GM12878 (cell line): ENCODE results near the gene PMEL. TPM values are rescaled to one million over a fixed set of nuclear protein-coding genes. Genes with fewer than 3 reads are reported as not detected.

Experiments
- ATAC-seq: fragments of 200-7000 bp; cut with Tn5 transposase; 3 replicates; pipeline ENCODE4 v1.9.1; 2020; ENCODE audit warnings: mild to moderate bottlenecking, moderate library complexity
- BruUV-seq: library from RNA; stranded (reverse); fragments of 400-500 nt; replicated peaks from 2 replicates; lab custom pipeline; 2021; lab: Mats Ljungman, UMichigan
- CTCF ChIA-PET: fragments of 300-600 bp; sonication (Branson Sonifier 250); formaldehyde crosslinking; extraction: SDS; loops from one replicate; lab custom pipeline; 2021; ENCODE audit warnings: inconsistent platforms; lab: Yijun Ruan, JAX
- POLR2A ChIA-PET: fragments of 350-600 bp; formaldehyde crosslinking; extraction: SDS; loops from one replicate; lab custom pipeline; 2021; ENCODE audit warnings: inconsistent platforms; lab: Charles Lee
- RAD21 ChIA-PET: fragments of 300-600 bp; sonication (Branson Sonifier 250); formaldehyde crosslinking; loops from one replicate; lab custom pipeline; 2023; ENCODE audit warnings: antibody characterized with exemption; ENCODE audit not compliant: unreplicated experiment; lab: Charles Lee
- SMC1A ChIA-PET: fragments of 300-600 bp; sonication (Branson Sonifier 250); formaldehyde crosslinking; loops from one replicate; lab custom pipeline; 2023; ENCODE audit not compliant: unreplicated experiment, uncharacterized antibody; lab: Charles Lee
- DNase-seq: peaks from one replicate; pipeline ENCODE4 v3.0.0-alpha.2; 2011; ENCODE audit warnings: low read depth, low spot score
- FAIRE-seq: peaks from 3 replicates; lab custom pipeline; 2011; peaks lifted over from hg19 to GRCh38; lab: Jason Lieb, UNC
- H2AFZ ChIP-seq: 2 replicates; pipeline ENCODE4 v1.6.0; 2011; ENCODE audit warnings: low read depth, low read length, control low read depth; ENCODE audit not compliant: control insufficient read depth
- H3K27ac ChIP-seq: 2 replicates; pipeline ENCODE4 v1.5.1; 2011; ENCODE audit warnings: control low read depth; ENCODE audit not compliant: control insufficient read depth, insufficient read depth
- H3K27me3 ChIP-seq, 2 experiments: replicated peaks in 1 of 2; 2 replicates each; pipeline versions ENCODE4 v1.6.0 to v1.6.1; 2011; ENCODE audit warnings: low read length in 1 of 2; ENCODE audit not compliant: control insufficient read depth in 2 of 2, insufficient read depth in 2 of 2
- H3K36me3 ChIP-seq, 2 experiments: 2 replicates each; pipeline ENCODE4 v1.5.1; 2011; ENCODE audit warnings: low read length in 1 of 2; ENCODE audit not compliant: control insufficient read depth in 2 of 2, insufficient read depth in 2 of 2
- H3K4me1 ChIP-seq: 2 replicates; pipeline ENCODE4 v1.6.1; 2011; ENCODE audit warnings: mild to moderate bottlenecking, low read length, moderate library complexity, mixed read lengths; ENCODE audit not compliant: control insufficient read depth, insufficient read depth
- H3K4me2 ChIP-seq: 2 replicates; pipeline ENCODE4 v1.6.0; 2011; ENCODE audit warnings: control low read depth; ENCODE audit not compliant: control insufficient read depth, insufficient read depth
- H3K4me3 ChIP-seq: fragments of 200-600 bp; sonication (generic); 2 replicates; pipeline ENCODE4 v1.5.1; 2016
- H3K79me2 ChIP-seq: 2 replicates; pipeline ENCODE4 v1.6.0; 2011; ENCODE audit warnings: low read length; ENCODE audit not compliant: control insufficient read depth, insufficient read depth
- H3K9ac ChIP-seq: 2 replicates; pipeline ENCODE4 v1.8.0; 2011; ENCODE audit warnings: low read length, control low read depth, mixed read lengths; ENCODE audit not compliant: control insufficient read depth, insufficient read depth
- H3K9me3 ChIP-seq: replicated peaks from 3 replicates; pipeline ENCODE4 v1.5.1; 2011; ENCODE audit warnings: mild to moderate bottlenecking, low read length; ENCODE audit not compliant: control insufficient read depth, insufficient read depth
- H4K20me1 ChIP-seq: 2 replicates; pipeline ENCODE4 v1.6.0; 2011; ENCODE audit not compliant: control insufficient read depth, insufficient read depth
- CBX3 ChIP-seq: fragments of 200-600 bp; sonication (generic); IDR thresholded peaks from 2 replicates; pipeline ENCODE4 v1.6.1; 2016; ENCODE audit warnings: low read depth, borderline replicate concordance
- CREM ChIP-seq: IDR thresholded peaks from 2 replicates; pipeline ENCODE4 v1.6.1; 2014; ENCODE audit warnings: antibody characterized with exemption, low read depth
- DPF2 ChIP-seq: fragments of 450-650 bp; IDR thresholded peaks from 2 replicates; pipeline ENCODE4 v1.6.1; 2017; ENCODE audit warnings: mild to moderate bottlenecking
- E2F8 ChIP-seq: fragments of 450-650 bp; IDR thresholded peaks from 2 replicates; pipeline ENCODE4 v1.6.1; 2018; ENCODE audit warnings: mild to moderate bottlenecking, low read depth, moderate library complexity; ENCODE audit not compliant: partially characterized antibody
- KDM1A ChIP-seq: fragments of 200-600 bp; sonication (generic); IDR thresholded peaks from 2 replicates; pipeline ENCODE4 v1.6.1; 2016; ENCODE audit warnings: borderline replicate concordance
- MEF2A ChIP-seq: IDR thresholded peaks from 2 replicates; pipeline ENCODE4 v1.6.1; 2011; ENCODE audit warnings: low read depth, mild to moderate bottlenecking, low read length, moderate library complexity; ENCODE audit not compliant: insufficient read depth
- REST ChIP-seq: IDR thresholded peaks from 2 replicates; pipeline ENCODE4 v1.6.1; 2012; ENCODE audit warnings: mild to moderate bottlenecking, low read depth, low read length
- SRF ChIP-seq, 2 experiments: IDR thresholded peaks; 2 replicates each; pipeline ENCODE4 v1.6.1; 2011; ENCODE audit warnings: low read depth in 2 of 2, low read length in 2 of 2, mild to moderate bottlenecking in 1 of 2, moderate library complexity in 1 of 2
- SUZ12 ChIP-seq: fragments of 200-600 bp; sonication (generic); IDR thresholded peaks from one replicate; pipeline ENCODE4 v1.6.1; 2018; ENCODE audit warnings: antibody characterized with exemption, mild to moderate bottlenecking; ENCODE audit not compliant: unreplicated experiment
- WGBS: methylation state at CpG from one replicate; pipeline ENCODE4 v1.1.6; 2016; ENCODE audit warnings: low lambda C conversion rate; ENCODE audit not compliant: insufficient replicate concordance, insufficient coverage; ENCODE audit errors: missing lambda C conversion rate; 5-methylcytosine and 5-hydroxymethylcytosine counted together
- in situ Hi-C: fragments of 300-500 bp; cut with MboI; formaldehyde crosslinking; loops from 9 replicates; pipeline ENCODE4 v1.14.3; 2018; ENCODE audit warnings: mixed read lengths
- intact Hi-C: fragments of 100-400 bp; cut with micrococcal nuclease; formaldehyde crosslinking; loops from one replicate; pipeline ENCODE4 v1.14.2; 2022; ENCODE audit not compliant: unreplicated experiment
- polyA plus RNA-seq, 11 experiments: library from polyadenylated mRNA; depleted of rRNA in 4 of 11; unstranded in 6 of 11; stranded (reverse) in 5 of 11; fragments of >200 nt; fragmentation: Nextera tagmentation in 4 of 11; fragmentation: Illumina TruSeq in 1 of 11; extraction: Ambion mirVana in 4 of 11; extraction: Trizol in 1 of 11; gene quantifications; 1 replicate in 1 of 11; 2 replicates in 10 of 11; pipeline versions ENCODE4 v1.2.1 to v1.2.3, GENCODE V29; 2011 to 2016; ENCODE audit warnings: inconsistent platforms in 2 of 11, missing spikeins in 2 of 11, low read depth in 1 of 11
- total RNA-seq, 4 experiments: library from RNA; depleted of rRNA in 3 of 4; stranded (reverse); fragments of >200 nt in 3 of 4; fragmentation: Illumina TruSeq in 1 of 4; extraction: Trizol in 1 of 4; gene quantifications; 2 replicates each; pipeline versions ENCODE4 v1.2.1 to v1.2.3, GENCODE V29; 2013 to 2021
- TF ChIP-seq, protein P1 (sequence below): fragments of 150-350 bp; IDR thresholded peaks from 2 replicates; pipeline ENCODE4 v1.6.1; 2016; ENCODE audit warnings: low read depth, low read length
- TF ChIP-seq, protein P2 (sequence below): fragments of 450-650 bp; IDR thresholded peaks from 2 replicates; pipeline ENCODE4 v1.6.1; 2016; ENCODE audit warnings: mild to moderate bottlenecking

PMEL gene
- total and polyA plus RNA-seq, 10 of the 15 experiments (the other 5 are each of a cell fraction or from before 2014, with no cell fraction given), result 0.32 to 1.6 (median 0.56) TPM

GRCh38 chr12:55929306-55929791 lies 36.5 kb downstream of the PMEL start:
- peak overlapping the region; percentile 67 for H3K4me3 ChIP-seq
- peak overlapping the region; percentile 98 for H3K4me2 ChIP-seq
- H3K79me2 ChIP-seq, result peaks cover 58% of the 10 kb centered on the region
- H3K9ac ChIP-seq, result peak overlapping the region; percentile 99
- H3K27me3 ChIP-seq, result no peaks in the 10 kb centered on the region
- DNase-seq, result peak; percentile 70
- H4K20me1 ChIP-seq, result no peaks in the 10 kb centered on the region
- ChIA-PET CTCF (interaction anchor here (1.3 to 6.8 kb wide), 14 partner anchors 8 to 191 kb away, joined by 3 to 40 read pairs (median 9); partner anchors contain the start of genes DNAJC14, PA2G4, RAB5B and SUOX), SMC1A (interaction anchor here (0.8 to 2.8 kb wide), 8 partner anchors 11 to 191 kb away, joined by 3 to 16 read pairs (median 6); partner anchors contain the start of gene RAB5B), POLR2A (interaction anchor here (0.6 to 7.3 kb wide), 13 partner anchors 38 to 746 kb away, joined by 3 to 66 read pairs (median 9); partner anchors contain the start of genes CD63, DNAJC14, ORMDL2 and RAB5B), RAD21 (interaction anchor here (1.1 to 5.3 kb wide), 10 partner anchors 10 to 191 kb away, joined by 3 to 25 read pairs (median 10); partner anchors contain the start of genes DNAJC14, RAB5B and SUOX)
- in situ Hi-C loops, result loop anchor here (5.0 kb wide), 1 partner anchor 102 kb away; the partner anchor contains the start of gene DNAJC14
- no TSS peak for BruUV-seq
- H3K36me3 ChIP-seq, result 0 out of 4 replicates have a peak, but pooled peaks cover 0 to 7% of the 10 kb centered on the region in 2 experiments
- peak overlapping the region; percentile 43; the same call in 1 of the 2 replicates for H2AFZ ChIP-seq
- under 1% methylated on average over 8 of the region's 8 CpGs for WGBS
- peak; percentile 46 for ATAC-seq
- FAIRE-seq, result peak; percentile 41
- H3K4me1 ChIP-seq, result peaks cover 8% of the 10 kb centered on the region; the same call in 1 of the 2 replicates
- peak overlapping the region; percentile 96 for H3K27ac ChIP-seq
- H3K9me3 ChIP-seq, result no peaks in the 10 kb centered on the region
- intact Hi-C loops, result loop anchor here (1.0 to 5.0 kb wide), 4 partner anchors 100 to 191 kb away; partner anchors contain the start of genes DNAJC14, PA2G4, RPL41 and ZC3H10
- no peak; the same call in 1 of the 2 replicates for TF ChIP-seq CREM
- TF ChIP-seq REST, result no peak
- TF ChIP-seq, protein P1, sequence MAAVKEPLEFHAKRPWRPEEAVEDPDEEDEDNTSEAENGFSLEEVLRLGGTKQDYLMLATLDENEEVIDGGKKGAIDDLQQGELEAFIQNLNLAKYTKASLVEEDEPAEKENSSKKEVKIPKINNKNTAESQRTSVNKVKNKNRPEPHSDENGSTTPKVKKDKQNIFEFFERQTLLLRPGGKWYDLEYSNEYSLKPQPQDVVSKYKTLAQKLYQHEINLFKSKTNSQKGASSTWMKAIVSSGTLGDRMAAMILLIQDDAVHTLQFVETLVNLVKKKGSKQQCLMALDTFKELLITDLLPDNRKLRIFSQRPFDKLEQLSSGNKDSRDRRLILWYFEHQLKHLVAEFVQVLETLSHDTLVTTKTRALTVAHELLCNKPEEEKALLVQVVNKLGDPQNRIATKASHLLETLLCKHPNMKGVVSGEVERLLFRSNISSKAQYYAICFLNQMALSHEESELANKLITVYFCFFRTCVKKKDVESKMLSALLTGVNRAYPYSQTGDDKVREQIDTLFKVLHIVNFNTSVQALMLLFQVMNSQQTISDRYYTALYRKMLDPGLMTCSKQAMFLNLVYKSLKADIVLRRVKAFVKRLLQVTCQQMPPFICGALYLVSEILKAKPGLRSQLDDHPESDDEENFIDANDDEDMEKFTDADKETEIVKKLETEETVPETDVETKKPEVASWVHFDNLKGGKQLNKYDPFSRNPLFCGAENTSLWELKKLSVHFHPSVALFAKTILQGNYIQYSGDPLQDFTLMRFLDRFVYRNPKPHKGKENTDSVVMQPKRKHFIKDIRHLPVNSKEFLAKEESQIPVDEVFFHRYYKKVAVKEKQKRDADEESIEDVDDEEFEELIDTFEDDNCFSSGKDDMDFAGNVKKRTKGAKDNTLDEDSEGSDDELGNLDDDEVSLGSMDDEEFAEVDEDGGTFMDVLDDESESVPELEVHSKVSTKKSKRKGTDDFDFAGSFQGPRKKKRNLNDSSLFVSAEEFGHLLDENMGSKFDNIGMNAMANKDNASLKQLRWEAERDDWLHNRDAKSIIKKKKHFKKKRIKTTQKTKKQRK, result no peak
- TF ChIP-seq KDM1A, result no peak
- no peak for TF ChIP-seq SUZ12
- peak; percentile 81 for TF ChIP-seq DPF2
- TF ChIP-seq, protein P2, sequence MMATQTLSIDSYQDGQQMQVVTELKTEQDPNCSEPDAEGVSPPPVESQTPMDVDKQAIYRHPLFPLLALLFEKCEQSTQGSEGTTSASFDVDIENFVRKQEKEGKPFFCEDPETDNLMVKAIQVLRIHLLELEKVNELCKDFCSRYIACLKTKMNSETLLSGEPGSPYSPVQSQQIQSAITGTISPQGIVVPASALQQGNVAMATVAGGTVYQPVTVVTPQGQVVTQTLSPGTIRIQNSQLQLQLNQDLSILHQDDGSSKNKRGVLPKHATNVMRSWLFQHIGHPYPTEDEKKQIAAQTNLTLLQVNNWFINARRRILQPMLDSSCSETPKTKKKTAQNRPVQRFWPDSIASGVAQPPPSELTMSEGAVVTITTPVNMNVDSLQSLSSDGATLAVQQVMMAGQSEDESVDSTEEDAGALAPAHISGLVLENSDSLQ, result no peak; the same call in 1 of the 2 replicates
- peak in 1 of 2 experiments; percentile 83; a peak in 2 of 4 replicates for TF ChIP-seq SRF (IDR thresholded peaks at IDR 0.05; ENCODE audit: low read depth in 2 of 2, low read length in 2 of 2)
- TF ChIP-seq MEF2A, result 0 out of 2 replicates have a peak, but pooled peaks have one; percentile 70
- TF ChIP-seq E2F8, result no peak
- TF ChIP-seq CBX3, result no peak
